Liver (tissue), 9 donors: ENCODE measurements around the gene MYO18A. TPM values are rescaled to one million over a fixed set of nuclear protein-coding genes. Genes with fewer than 3 reads are reported as not detected.

Source experiments
- DNase-seq: peaks from one replicate; pipeline ENCODE4 v3.0.0-alpha.2; 2017; ENCODE audit warnings: low spot score
- H3K27ac ChIP-seq, 2 donors: one replicate each; pipeline ENCODE4 v1.7.0; 2013; ENCODE audit warnings: inconsistent platforms in 2 of 2, low read length in 2 of 2, control low read depth in 1 of 2, low read depth in 1 of 2, mild to moderate bottlenecking in 1 of 2
- H3K27me3 ChIP-seq, 4 donors: one replicate each; pipeline versions ENCODE4 v1.6.1 to v1.7.0; 2013; ENCODE audit warnings: low read length in 3 of 4, inconsistent platforms in 1 of 4, mild to moderate bottlenecking in 1 of 4, moderate library complexity in 1 of 4; ENCODE audit not compliant: control insufficient read depth in 4 of 4, insufficient read depth in 4 of 4
- H3K36me3 ChIP-seq, 4 donors: one replicate each; pipeline versions ENCODE4 v1.6.1 to v1.7.0; 2013; ENCODE audit warnings: low read length in 3 of 4, mild to moderate bottlenecking in 3 of 4, low read depth in 1 of 4, moderate library complexity in 1 of 4; ENCODE audit not compliant: control insufficient read depth in 4 of 4, insufficient read depth in 3 of 4
- H3K4me1 ChIP-seq, 4 donors: one replicate each; pipeline versions ENCODE4 v1.6.1 to v1.7.0; 2013; ENCODE audit warnings: low read length in 3 of 4, mild to moderate bottlenecking in 3 of 4, moderate library complexity in 1 of 4; ENCODE audit not compliant: control insufficient read depth in 4 of 4, insufficient read depth in 4 of 4
- H3K4me3 ChIP-seq, 3 donors: one replicate each; pipeline versions ENCODE4 v1.6.1 to v1.7.0; 2013; ENCODE audit warnings: low read length in 3 of 3, control low read depth in 1 of 3, low read depth in 1 of 3, mild to moderate bottlenecking in 1 of 3
- H3K9ac ChIP-seq, 2 donors: one replicate each; pipeline ENCODE4 v1.7.0; 2013; ENCODE audit warnings: low read length in 2 of 2, mild to moderate bottlenecking in 2 of 2, moderate library complexity in 2 of 2, control low read depth in 1 of 2, low read depth in 1 of 2
- H3K9me3 ChIP-seq, 4 donors: one replicate each; pipeline versions ENCODE4 v1.6.1 to v1.7.0; 2013; ENCODE audit warnings: low read length in 3 of 4; ENCODE audit not compliant: control insufficient read depth in 4 of 4
- FOXA2 ChIP-seq: IDR thresholded peaks from 2 replicates; pipeline ENCODE4 v1.6.1; 2016; ENCODE audit warnings: antibody characterized with exemption
- GABPA ChIP-seq, 2 donors: IDR thresholded peaks in 1 of 2; conservative IDR thresholded peaks in 1 of 2; 2 replicates each; pipeline ENCODE4 v1.6.1; 2016; ENCODE audit warnings: antibody characterized with exemption in 2 of 2, mild to moderate bottlenecking in 1 of 2, moderate library complexity in 1 of 2
- HNF4A ChIP-seq, 2 donors: conservative IDR thresholded peaks; 2 replicates each; pipeline ENCODE4 v1.6.1; 2016; ENCODE audit warnings: antibody characterized with exemption in 2 of 2, mild to moderate bottlenecking in 2 of 2
- NR2F2 ChIP-seq: IDR thresholded peaks from 2 replicates; pipeline ENCODE4 v1.6.1; 2016; ENCODE audit warnings: antibody characterized with exemption
- RAD21 ChIP-seq, 2 donors: IDR thresholded peaks; 2 replicates each; pipeline ENCODE4 v1.6.1; 2016; ENCODE audit warnings: antibody characterized with exemption in 2 of 2, mild to moderate bottlenecking in 2 of 2
- TAF1 ChIP-seq: conservative IDR thresholded peaks from 2 replicates; pipeline ENCODE4 v1.6.1; 2016; ENCODE audit warnings: antibody characterized with exemption, mild to moderate bottlenecking
- WGBS: extraction: QIAGEN DNeasy Blood & Tissue Kit; methylation state at CpG from one replicate; pipeline ENCODE4 v1.1.7; 2013; 5-methylcytosine and 5-hydroxymethylcytosine counted together
- polyA plus RNA-seq, 2 donors: library from polyadenylated mRNA; stranded (reverse) in 1 of 2; unstranded in 1 of 2; fragments of 200-250 nt in 1 of 2; fragments of >200 nt in 1 of 2; fragmentation: Nextera tagmentation in 1 of 2; extraction: Ambion mirVana in 1 of 2; gene quantifications; one replicate each; pipeline versions ENCODE4 v1.2.1 to v1.2.3, GENCODE V29; 2013 to 2015
- total RNA-seq, 2 donors: library from RNA; depleted of rRNA; stranded (reverse); fragments of >200 nt; gene quantifications; one replicate each; pipeline ENCODE4 v1.2.3, GENCODE V29; 2014
- TF ChIP-seq, protein P1 (sequence below): IDR thresholded peaks from 2 replicates; pipeline ENCODE4 v1.6.1; 2016; ENCODE audit warnings: antibody characterized with exemption
- TF ChIP-seq, protein P2 (sequence below): IDR thresholded peaks from 2 replicates; pipeline ENCODE4 v1.6.1; 2016; ENCODE audit warnings: antibody characterized with exemption
- TF ChIP-seq, protein P3 (sequence below): IDR thresholded peaks from 2 replicates; pipeline ENCODE4 v1.6.1; 2016; ENCODE audit warnings: antibody characterized with exemption
- TF ChIP-seq, protein P4 (sequence below): fragments of 150-350 bp; IDR thresholded peaks from 2 replicates; pipeline ENCODE4 v1.5.1; 2017; ENCODE audit warnings: improper control_type of control experiment, low read depth, low read length; ENCODE audit not compliant: missing input control
- donor health status: healthy.
- donor health status: healthy.
- donor health status: healthy.
- donor health status: healthy.
- donor health status: healthy.

The MYO18A gene
- total and polyA plus RNA-seq, 4 donors, result 26.3 to 81.6 (median 37.3) TPM

DNA sequence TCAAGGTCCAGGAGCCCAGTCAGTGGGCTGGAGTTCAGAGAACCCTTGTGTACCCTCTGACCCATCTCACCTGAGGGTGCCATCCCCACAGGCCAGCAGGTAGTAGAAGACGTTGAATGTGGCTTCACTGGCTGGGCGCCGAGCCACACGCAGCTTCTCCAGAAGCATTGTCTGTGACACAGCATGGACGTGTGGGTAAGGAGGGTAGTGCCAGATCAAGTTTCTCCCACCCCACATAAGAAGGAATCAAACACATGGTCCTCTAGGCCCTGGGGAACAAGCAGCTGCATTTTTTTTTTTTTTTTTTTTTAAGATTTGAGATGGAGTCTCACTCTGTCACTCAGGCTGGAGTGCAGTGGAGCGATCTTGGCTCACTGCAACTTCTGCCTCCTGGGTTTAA, 60.9 kb downstream of the MYO18A start:
- Histone ChIP-seq H3K27ac (no peak overlapping the region), H3K4me1 (peaks cover 3 to 24% (median 10%) of the 10 kb centered on the region in 4 donors), H3K4me3 (no peak overlapping the region), H3K36me3 (peaks cover 16 to 48% (median 31%) of the 10 kb centered on the region in 4 donors), H3K27me3 (no peaks in the 10 kb centered on the region), H3K9me3 (no peaks in the 10 kb centered on the region), H3K9ac (no peak overlapping the region)
- TF ChIP-seq FOXA2 (no peak), TAF1 (no peak), NR2F2 (no peak)
- TF ChIP-seq, protein P1, sequence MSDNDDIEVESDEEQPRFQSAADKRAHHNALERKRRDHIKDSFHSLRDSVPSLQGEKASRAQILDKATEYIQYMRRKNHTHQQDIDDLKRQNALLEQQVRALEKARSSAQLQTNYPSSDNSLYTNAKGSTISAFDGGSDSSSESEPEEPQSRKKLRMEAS, result no peak
- TF ChIP-seq, protein P2, sequence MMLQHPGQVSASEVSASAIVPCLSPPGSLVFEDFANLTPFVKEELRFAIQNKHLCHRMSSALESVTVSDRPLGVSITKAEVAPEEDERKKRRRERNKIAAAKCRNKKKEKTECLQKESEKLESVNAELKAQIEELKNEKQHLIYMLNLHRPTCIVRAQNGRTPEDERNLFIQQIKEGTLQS, result no peak
- TF ChIP-seq, protein P3, sequence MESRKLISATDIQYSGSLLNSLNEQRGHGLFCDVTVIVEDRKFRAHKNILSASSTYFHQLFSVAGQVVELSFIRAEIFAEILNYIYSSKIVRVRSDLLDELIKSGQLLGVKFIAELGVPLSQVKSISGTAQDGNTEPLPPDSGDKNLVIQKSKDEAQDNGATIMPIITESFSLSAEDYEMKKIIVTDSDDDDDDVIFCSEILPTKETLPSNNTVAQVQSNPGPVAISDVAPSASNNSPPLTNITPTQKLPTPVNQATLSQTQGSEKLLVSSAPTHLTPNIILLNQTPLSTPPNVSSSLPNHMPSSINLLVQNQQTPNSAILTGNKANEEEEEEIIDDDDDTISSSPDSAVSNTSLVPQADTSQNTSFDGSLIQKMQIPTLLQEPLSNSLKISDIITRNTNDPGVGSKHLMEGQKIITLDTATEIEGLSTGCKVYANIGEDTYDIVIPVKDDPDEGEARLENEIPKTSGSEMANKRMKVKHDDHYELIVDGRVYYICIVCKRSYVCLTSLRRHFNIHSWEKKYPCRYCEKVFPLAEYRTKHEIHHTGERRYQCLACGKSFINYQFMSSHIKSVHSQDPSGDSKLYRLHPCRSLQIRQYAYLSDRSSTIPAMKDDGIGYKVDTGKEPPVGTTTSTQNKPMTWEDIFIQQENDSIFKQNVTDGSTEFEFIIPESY, result no peak
- WGBS, result 92% methylated on average over 6 of the region's 6 CpGs
- no peak for DNase-seq

DNA sequence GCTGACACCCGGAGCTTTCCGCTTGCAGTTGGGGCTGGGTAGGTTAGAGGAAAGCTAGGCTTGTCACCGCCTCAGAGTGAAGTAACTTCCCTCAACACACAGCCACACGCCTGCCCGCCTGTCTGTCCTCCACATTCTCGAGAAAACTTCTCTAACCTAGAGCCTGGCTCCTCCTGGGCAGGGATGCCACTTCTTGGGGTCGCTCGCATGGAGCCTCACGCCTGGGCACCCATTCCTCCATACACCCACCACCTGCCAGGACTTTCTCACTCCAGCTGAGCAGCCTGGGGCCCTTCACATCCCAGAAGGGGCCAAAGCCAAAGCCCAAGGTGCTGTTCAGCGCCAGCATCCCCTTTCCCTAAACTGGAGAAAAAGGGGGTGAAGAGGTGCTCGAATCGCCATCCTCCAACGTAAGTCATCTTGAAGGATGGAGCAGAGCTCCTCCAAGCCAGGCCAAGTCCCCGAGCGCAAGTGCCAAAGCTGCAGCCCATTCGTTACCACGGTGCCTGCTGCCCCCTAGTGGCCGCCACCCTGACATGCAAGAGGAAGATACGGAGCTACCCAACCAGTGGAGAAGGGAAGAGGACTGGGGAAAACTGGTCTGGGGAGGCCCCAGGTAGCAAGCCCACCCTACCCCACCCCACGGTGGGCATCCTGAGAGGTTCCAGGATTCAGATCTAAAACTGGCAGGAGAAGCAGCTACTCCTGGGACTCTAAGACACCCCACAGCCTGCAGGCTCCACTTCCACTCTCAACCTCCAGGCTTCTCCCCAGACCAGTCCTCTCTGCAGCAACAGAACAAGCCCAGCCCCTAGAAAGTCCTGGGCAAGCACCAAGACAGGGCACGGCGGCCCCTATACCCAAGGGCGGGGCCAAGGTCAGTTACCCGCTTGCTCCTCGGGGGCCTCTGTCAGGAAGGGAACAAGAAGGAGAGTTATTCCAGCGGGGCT, 63.1 kb downstream of the MYO18A start:
- Histone ChIP-seq H3K36me3 (peaks cover 23 to 56% (median 37%) of the 10 kb centered on the region in 4 donors), H3K9me3 (no peaks in the 10 kb centered on the region), H3K4me3 (no peak overlapping the region), H3K27me3 (no peaks in the 10 kb centered on the region), H3K4me1 (peaks cover 3 to 30% (median 19%) of the 10 kb centered on the region in 4 donors), H3K27ac (no peak overlapping the region), H3K9ac (no peak overlapping the region)
- peak; percentile 81 for DNase-seq
- TF ChIP-seq, protein P4, sequence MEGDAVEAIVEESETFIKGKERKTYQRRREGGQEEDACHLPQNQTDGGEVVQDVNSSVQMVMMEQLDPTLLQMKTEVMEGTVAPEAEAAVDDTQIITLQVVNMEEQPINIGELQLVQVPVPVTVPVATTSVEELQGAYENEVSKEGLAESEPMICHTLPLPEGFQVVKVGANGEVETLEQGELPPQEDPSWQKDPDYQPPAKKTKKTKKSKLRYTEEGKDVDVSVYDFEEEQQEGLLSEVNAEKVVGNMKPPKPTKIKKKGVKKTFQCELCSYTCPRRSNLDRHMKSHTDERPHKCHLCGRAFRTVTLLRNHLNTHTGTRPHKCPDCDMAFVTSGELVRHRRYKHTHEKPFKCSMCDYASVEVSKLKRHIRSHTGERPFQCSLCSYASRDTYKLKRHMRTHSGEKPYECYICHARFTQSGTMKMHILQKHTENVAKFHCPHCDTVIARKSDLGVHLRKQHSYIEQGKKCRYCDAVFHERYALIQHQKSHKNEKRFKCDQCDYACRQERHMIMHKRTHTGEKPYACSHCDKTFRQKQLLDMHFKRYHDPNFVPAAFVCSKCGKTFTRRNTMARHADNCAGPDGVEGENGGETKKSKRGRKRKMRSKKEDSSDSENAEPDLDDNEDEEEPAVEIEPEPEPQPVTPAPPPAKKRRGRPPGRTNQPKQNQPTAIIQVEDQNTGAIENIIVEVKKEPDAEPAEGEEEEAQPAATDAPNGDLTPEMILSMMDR, result peak; percentile 77
- TF ChIP-seq GABPA (IDR thresholded peaks at IDR 0.05 in 1 of 2, conservative IDR thresholded peaks at IDR 0.05 in 1 of 2) (no peak), RAD21 (IDR thresholded peaks at IDR 0.05) (peak; percentile 82 to 89)
- 59% methylated on average over 26 of the region's 26 CpGs for WGBS

DNA sequence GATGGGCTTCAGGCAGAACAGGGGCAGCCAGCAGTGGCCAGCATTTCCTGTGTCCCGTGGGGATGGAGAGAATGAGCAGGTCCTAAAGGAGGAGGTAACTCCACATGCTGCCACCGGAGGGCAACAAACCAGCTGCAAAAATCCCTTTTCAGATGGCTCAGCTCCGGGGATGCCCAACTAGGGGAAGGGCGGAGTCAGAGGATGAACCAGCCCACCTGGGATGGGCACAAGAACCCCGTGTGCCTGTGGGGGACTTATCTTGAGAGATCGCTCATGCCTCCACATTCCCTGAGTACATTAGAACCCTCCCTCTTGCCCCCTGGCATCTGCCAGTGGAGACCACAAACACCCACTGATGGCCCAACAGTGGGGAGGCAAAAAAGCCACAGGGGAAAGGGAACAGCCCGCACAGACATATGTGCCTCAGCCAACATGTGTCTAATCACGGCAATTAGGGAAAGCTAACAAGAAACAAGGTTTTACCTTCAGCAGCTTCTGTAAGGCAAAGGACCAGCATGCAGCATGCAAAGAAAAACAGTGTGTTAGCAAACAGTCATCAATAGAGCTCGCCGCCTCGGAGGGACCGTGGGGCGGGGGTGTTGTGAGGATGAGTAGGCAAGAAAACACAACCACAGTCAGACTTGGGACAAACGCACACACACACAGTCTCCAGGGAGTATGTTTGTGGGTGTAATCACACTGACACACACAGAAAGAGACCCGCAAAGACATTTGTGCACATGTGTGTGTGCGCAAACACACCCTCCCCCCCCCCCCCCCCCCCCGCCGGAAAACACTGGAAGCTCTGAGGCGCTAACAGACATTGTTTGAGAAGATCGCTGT, 64.0 kb downstream of the MYO18A start:
- Histone ChIP-seq H3K9ac (no peak overlapping the region), H3K27ac (no peak overlapping the region), H3K4me1 (peaks cover 4 to 32% (median 27%) of the 10 kb centered on the region in 4 donors), H3K4me3 (no peak overlapping the region), H3K27me3 (no peaks in the 10 kb centered on the region), H3K9me3 (no peaks in the 10 kb centered on the region), H3K36me3 (peaks cover 18 to 52% (median 34%) of the 10 kb centered on the region in 4 donors)
- DNase-seq, result no peak
- WGBS, result 74% methylated on average over 20 of the region's 20 CpGs
- TF ChIP-seq, protein P4, result peak; percentile 40
- TF ChIP-seq RAD21 (IDR thresholded peaks at IDR 0.05) (peak; percentile 30 to 64), HNF4A (conservative IDR thresholded peaks at IDR 0.05) (no peak)
- TF ChIP-seq, protein P3, result no peak
